Measurements from ENCODE around the gene ADAMTS15.

The ADAMTS15 gene

DNA sequence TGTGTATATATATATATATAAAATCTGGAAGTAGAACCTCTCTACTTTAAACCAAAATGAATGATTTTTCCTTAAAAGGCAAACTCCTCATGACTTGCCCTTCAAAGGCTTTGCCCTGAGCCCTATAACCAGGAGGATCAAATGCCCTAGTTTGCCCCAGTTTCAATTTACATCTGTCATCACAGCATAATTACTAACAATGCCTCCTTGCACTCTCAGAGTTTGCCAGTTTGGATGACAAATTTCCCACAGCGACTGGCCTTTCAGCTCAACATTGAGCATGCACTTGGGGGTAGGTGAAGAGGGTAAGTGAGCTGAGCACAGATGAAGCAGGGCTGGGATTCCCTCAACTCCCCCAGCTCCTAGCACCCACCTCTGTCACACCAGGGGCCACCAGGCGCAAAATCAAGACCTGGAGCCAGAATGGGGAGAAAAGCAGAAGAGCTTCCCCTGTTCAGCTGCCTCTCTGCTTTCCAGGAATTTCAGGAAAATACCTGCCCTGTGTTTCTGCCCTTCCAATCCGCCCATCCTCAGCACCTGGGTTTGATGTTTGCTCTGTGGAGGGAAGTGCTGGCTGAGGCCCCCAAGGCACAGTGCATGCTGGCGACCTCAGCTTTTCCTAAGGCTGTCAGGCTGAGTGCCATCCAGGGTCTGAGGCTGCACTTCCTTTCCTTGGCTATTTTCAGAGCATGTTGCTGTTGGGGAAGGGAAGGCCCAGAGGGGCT lies 67.5 kb downstream of the ADAMTS15 start:
- Mint-ChIP-seq H3K36me3 (no peaks in the 10 kb centered on the region), H3K4me1 (no peaks in the 10 kb centered on the region), H3K27ac (no peak overlapping the region), H3K4me3 (no peak overlapping the region), H3K27me3 (peaks cover 33% of the 10 kb centered on the region), H3K9me3 (peaks cover 4% of the 10 kb centered on the region)
- no peak for ATAC-seq

DNA sequence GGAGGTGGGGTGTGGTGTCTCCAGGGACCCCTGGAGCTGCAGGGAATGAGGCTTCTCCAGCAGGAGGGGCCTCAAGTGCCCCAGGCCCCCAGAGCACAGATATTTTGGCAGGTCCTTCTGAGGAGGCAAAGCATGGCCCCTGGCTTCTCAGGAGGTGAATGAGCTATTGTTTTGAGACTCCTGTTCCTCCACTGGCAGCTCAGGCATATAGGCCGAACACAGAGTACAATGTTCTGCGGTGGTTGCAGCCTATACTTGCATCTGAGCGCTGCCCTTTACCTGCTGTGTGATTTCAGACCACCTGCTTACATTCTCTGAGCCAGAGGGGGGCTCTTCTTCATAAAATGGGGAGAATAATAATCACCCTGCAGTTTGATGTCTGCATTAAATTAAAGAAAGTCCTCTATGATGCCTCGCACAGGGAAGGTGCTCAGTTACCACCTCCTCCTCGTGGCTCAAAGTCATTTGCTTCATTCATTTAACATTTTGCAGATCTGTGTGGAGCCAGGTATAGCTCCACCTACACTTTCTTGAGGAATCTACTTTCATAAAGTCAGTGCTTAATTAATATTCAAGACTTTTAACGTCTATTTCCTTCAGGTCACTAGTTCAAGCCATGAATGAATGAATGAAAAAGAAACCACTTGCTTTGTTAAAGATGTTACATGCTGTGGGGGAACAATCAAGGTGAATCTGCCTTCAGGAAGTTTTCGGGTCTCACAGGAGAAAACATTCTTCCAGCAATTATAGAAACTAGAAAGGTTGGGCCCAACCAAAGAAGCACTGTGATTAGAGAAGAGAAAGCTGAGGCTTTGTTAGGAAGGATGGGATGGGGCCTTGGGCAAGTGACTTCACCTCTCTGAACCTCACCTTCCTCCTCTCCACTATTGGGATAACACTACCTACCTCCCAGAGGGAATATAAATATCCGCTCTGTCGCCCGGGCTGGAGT lies 68.4 kb downstream of the ADAMTS15 start:
- no peak overlapping the region for H3K27ac Mint-ChIP-seq
- no peak overlapping the region for H3K4me3 Mint-ChIP-seq
- H3K27me3 Mint-ChIP-seq, result peaks cover 39% of the 10 kb centered on the region
- no peaks in the 10 kb centered on the region for H3K4me1 Mint-ChIP-seq
- H3K36me3 Mint-ChIP-seq, result no peaks in the 10 kb centered on the region
- peaks cover 6% of the 10 kb centered on the region for H3K9me3 Mint-ChIP-seq
- no peak for ATAC-seq

DNA sequence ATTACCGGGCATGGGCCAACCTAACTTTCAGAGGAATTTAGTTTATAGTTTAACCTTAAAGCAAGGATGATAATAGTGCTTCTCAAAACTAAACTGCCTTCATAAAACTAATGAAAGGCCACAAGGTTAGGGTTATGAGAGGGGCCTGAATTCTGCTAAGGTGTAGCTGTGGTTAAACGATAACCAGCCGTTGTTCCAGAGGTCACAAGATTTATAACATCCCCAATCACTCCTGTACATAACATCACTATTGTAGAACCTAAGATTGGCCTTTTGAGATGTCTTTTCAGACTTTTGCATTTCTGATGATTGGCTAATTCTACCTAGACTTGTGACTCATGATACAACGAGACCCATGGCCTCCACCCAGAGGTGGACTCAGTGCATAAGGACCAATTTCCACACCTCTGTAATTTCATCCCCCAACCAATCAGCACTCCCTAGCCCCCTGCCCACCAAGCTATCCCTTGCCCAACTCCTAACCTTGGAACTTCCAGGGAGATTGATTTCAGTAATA lies 69.8 kb downstream of the ADAMTS15 start:
- ATAC-seq, result no peak
- Mint-ChIP-seq H3K27ac (no peak overlapping the region), H3K27me3 (peaks cover 46% of the 10 kb centered on the region), H3K4me1 (no peaks in the 10 kb centered on the region), H3K4me3 (no peak overlapping the region), H3K9me3 (peaks cover 6% of the 10 kb centered on the region), H3K36me3 (no peaks in the 10 kb centered on the region)

DNA sequence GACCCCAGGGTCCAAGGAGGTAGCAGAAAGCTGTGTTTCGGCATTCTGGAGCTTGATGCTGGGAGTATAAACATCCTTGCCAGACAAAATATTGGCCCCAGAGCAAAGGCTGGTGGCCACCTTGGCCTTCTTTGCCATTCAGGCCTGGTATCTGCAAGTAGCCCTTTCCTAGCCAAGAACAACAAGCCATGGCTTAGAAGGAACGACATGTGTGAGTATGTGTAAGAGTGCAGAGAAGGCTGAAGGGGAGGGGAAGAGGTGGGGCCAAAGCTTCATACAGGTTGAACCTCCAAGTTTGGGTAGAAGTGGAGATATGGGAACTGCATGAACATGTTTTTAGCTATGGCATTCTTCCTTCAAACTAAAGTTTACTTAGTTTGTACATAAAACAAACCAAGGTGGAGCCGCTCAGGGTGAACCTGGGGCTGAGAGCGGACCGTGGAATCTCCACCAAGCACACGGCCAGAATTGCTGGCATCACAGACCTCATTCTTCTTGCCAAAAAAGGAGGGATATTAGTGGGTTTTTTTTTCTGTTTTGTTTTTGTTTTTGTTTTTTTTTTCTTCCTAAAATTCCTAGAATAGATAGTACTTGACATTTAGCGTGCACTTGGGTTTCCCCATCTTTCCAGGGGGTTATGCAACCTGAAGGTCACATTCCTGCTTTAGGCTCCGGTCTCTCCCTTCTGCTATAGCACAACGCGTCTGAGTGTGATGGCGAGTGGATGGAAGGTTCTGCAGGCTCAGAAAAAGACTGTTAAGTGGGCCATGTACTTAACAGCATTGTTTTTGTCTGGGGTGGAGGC lies 70.9 kb downstream of the ADAMTS15 start:
- Mint-ChIP-seq H3K4me1 (no peaks in the 10 kb centered on the region), H3K36me3 (no peaks in the 10 kb centered on the region), H3K27me3 (peaks cover 47% of the 10 kb centered on the region), H3K27ac (no peak overlapping the region), H3K9me3 (peaks cover 6% of the 10 kb centered on the region), H3K4me3 (no peak overlapping the region)
- ATAC-seq, result no peak

DNA sequence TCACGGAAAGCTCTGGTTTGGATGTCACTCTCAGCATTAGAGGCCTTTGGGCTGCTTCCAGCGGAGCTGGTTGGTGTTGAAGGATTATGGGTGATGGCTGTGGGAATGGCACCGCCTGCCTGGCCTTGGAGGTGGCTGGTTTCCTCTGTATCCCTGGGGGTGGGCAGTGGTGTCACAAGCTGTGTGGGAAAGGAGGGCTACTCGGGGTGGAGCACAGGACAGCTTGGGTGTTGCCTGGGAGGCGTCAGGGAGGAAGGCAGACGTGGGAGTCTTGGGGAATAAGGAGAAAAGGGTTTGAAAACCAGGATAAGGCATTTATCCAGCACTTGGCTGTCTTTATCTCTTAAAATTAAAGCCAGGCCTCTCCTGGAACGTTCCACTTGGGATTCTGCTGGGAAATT lies 71.8 kb downstream of the ADAMTS15 start:
- Mint-ChIP-seq H3K4me1 (no peaks in the 10 kb centered on the region), H3K9me3 (peaks cover 6% of the 10 kb centered on the region), H3K4me3 (no peak overlapping the region), H3K27ac (no peak overlapping the region), H3K27me3 (peaks cover 40% of the 10 kb centered on the region), H3K36me3 (no peaks in the 10 kb centered on the region)
- ATAC-seq, result no peak

DNA sequence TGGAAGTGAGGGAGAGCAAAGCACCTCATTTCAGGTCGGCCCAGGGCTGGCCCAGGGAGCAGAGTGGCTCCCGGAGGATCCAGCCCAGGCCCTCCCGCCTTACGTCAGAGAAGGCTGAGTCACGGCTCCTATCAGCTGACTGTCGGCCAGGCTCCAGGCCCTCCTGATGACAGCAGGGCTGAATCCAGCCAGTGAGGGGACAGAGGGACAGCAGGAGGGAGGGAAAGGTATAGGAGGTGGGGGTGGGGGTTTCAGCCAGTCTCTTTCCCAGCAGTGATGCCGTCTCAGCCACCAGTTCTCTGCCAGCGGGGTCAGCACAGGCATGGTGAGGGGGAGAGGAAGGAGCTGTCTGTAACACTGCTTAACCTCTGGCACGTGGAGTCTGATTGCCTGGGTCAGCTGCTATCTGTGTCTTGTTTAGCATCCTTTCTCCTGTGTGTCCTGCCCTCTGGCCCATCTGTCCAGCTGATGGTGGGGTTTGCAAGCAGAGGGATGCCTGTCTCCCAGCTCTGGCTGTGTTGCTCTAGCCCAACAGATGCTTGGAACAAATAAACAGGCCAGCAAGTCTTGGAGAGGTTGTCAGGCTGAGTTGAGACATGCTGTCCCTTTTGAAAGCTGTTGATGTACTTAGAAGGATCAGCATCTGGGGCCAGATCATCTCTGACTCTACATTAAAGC lies 74.0 kb downstream of the ADAMTS15 start:
- H3K27me3 Mint-ChIP-seq, result peaks cover 40% of the 10 kb centered on the region
- H3K36me3 Mint-ChIP-seq, result no peaks in the 10 kb centered on the region
- no peaks in the 10 kb centered on the region for H3K4me1 Mint-ChIP-seq
- no peak overlapping the region for H3K4me3 Mint-ChIP-seq
- ATAC-seq, result no peak
- H3K27ac Mint-ChIP-seq, result no peak overlapping the region
- peaks cover 6% of the 10 kb centered on the region for H3K9me3 Mint-ChIP-seq

DNA sequence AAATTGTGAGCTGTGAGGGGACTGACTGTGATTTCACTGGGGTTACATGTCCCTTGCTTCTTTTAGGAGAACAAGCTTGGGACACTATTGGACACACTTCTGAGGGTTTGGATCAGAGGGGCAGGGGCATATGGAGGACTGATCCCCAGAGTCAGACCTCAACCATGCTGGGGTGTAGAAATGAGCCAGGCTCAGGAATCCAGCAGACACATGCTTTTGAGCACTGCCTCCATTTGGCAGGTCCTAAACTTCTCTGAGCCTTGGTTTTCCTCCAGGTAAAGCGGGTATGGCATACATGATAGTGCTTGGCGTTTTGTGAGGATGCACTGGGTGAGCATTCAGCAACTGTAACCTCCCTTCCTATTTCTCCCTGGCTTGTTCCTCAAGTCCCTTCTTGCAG lies 74.7 kb downstream of the ADAMTS15 start:
- peaks cover 6% of the 10 kb centered on the region for H3K9me3 Mint-ChIP-seq
- H3K27me3 Mint-ChIP-seq, result peaks cover 46% of the 10 kb centered on the region
- no peak overlapping the region for H3K4me3 Mint-ChIP-seq
- H3K4me1 Mint-ChIP-seq, result no peaks in the 10 kb centered on the region
- no peak overlapping the region for H3K27ac Mint-ChIP-seq
- ATAC-seq, result no peak
- H3K36me3 Mint-ChIP-seq, result no peaks in the 10 kb centered on the region

DNA sequence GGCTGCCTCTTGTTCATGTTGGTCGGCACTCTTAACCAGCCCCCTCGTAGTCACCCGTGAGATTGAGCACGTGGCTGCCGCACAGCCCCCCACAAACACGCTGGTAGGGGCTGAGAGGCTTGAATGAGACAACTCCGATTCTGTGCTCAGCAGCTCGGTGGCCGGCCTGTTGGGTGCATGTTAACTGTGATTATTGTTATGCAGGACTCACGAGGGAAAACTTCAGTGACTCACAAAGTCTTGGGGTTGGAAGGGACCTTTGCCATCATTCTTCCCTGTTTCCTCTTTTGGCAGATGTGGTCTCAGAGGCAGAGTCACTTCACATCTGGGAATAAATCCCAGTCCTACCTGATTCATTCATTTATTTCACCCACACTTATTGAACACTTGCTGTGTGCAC lies 75.2 kb downstream of the ADAMTS15 start:
- Mint-ChIP-seq H3K9me3 (peaks cover 6% of the 10 kb centered on the region), H3K27me3 (peaks cover 50% of the 10 kb centered on the region), H3K4me3 (no peak overlapping the region), H3K4me1 (no peaks in the 10 kb centered on the region), H3K36me3 (no peaks in the 10 kb centered on the region), H3K27ac (no peak overlapping the region)
- ATAC-seq, result no peak

DNA sequence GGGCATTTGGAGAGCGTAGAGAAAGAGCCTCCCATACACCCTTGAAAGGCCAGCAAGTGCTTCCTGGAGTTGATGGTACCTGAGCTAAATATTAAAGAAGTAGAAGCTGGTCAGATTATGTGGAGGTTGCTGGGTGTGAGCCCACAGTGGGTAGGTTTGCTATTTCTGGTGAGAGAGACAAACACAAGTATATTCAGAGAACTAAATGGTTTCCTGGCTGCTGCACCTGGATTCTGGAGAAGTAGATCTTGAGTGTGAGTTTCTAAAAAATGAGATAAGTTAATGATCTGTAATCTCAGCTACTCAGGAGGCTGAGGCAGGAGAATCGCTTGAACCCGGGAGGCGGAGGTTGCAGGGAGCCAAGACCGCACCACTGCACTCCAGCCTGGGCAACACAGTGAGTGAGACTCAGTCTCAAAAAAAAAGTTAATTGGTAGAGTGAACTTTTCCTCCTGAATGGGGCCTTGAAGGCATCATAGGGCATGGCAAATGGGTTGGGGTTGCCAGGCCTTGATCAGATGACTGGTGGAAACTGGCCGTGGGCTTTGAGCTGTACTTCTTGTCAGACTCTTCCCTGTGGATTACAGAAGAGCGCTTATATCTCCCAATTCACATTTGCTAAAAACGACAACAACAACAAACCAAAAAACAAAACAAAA lies 75.8 kb downstream of the ADAMTS15 start:
- no peak overlapping the region for H3K4me3 Mint-ChIP-seq
- ATAC-seq, result no peak
- H3K36me3 Mint-ChIP-seq, result no peaks in the 10 kb centered on the region
- peaks cover 6% of the 10 kb centered on the region for H3K9me3 Mint-ChIP-seq
- peaks cover 53% of the 10 kb centered on the region for H3K27me3 Mint-ChIP-seq
- H3K4me1 Mint-ChIP-seq, result no peaks in the 10 kb centered on the region
- H3K27ac Mint-ChIP-seq, result no peak overlapping the region

DNA sequence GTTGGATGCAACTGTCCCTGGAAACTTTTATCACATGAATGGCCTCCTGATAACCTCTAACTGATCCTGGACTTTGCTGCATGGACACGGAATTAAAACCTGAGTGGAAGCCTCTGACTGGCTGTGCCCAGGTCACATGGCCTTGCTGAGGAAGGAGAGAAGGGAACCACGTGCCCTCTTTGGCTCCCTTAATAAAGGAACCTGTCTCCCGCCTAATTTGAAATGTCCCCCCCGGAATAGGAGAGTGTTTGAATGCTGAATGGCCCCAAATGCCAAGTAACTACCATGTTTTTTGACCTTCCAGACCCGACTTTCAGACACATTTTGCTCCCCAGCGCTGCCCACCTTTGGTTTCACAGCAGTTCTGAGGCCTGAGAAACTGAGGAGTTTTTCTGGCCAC lies 76.9 kb downstream of the ADAMTS15 start:
- Mint-ChIP-seq H3K27ac (no peak overlapping the region), H3K9me3 (peaks cover 2% of the 10 kb centered on the region), H3K4me3 (no peak overlapping the region), H3K27me3 (peaks cover 44% of the 10 kb centered on the region), H3K36me3 (no peaks in the 10 kb centered on the region), H3K4me1 (no peaks in the 10 kb centered on the region)
- ATAC-seq, result no peak
